ENCODE data around the gene LYAR.

DNA sequence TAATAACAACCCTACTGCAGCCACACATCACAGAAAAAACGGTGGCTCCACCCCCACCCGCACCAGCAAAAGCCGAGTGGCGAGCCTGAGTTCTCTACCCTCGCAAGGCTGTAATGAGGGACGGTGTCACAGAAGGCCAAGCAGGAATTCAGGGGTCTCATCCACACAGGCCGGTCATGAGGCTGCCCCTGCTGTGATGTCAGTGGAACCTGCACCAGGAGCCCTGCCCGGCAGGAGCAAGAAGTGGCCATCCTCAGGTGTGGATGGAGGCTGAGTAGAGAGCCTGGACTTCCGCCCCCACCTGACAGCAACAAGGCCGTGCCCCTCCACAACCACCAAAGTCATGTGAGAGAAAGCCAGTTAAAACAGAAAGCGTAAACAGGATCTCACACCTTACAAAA, 20.6 kb downstream of the LYAR start:
- no peak for TF ChIP-seq CTCF (IDR thresholded peaks at IDR 0.05; ENCODE audit: insufficient read depth, low read length, poor library complexity, severe bottlenecking)
- no peak for TF ChIP-seq EZH2phosphoT487 (conservative IDR thresholded peaks at IDR 0.05; ENCODE audit: low read length)
